Nephron progenitor cell (in vitro differentiated cells): ENCODE results near the gene DDX53.

Source experiments
- DNase-seq: peaks from one replicate; pipeline ENCODE4 v3.0.0; 2021
- H3K27ac Mint-ChIP-seq: 2 replicates; pipeline ENCODE4 v1.8.0; 2021; ENCODE audit warnings: mild to moderate bottlenecking, moderate library complexity, mixed read lengths
- H3K27me3 Mint-ChIP-seq: 2 replicates; pipeline ENCODE4 v1.8.0; 2021; ENCODE audit warnings: mild to moderate bottlenecking, low read depth, mixed read lengths; ENCODE audit not compliant: poor library complexity
- H3K36me3 Mint-ChIP-seq: 2 replicates; pipeline ENCODE4 v1.8.0; 2021; ENCODE audit warnings: low read depth, mixed read lengths
- H3K4me1 Mint-ChIP-seq: 2 replicates; pipeline ENCODE4 v1.8.0; 2021; ENCODE audit warnings: mixed read lengths
- H3K4me3 Mint-ChIP-seq: 2 replicates; pipeline ENCODE4 v1.8.0; 2021; ENCODE audit warnings: mild to moderate bottlenecking, moderate library complexity, mixed read lengths
- H3K9me3 Mint-ChIP-seq: 2 replicates; pipeline ENCODE4 v1.8.0; 2021; ENCODE audit warnings: mild to moderate bottlenecking, moderate library complexity, mixed read lengths
- TF ChIP-seq, protein P1 (sequence below): fragments of 200-600 bp; sonication (generic); IDR thresholded peaks from 2 replicates; pipeline ENCODE4 v1.5.0; 2021; ENCODE audit warnings: antibody characterized with exemption

The DDX53 gene

DNA sequence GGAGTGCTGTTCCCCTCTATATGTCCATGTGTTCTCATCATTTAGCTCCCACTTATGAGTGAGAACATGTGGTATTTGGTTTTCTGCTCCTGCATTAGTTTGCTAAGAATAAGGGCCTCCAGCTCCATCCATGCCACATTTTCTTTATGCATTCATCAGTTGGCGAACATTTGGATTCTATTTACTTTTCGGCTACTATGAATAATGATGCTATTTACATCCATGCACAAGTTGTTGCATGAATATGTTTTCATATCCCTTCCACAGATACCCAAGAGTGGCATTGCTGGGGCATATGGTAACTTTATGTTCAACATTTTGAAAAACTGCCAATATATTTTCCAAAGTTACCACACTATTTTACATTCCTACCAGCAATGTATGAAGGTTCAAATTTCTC, 13.8 kb upstream of the DDX53 start:
- DNase-seq, result no peak
- Mint-ChIP-seq H3K4me1 (no peaks in the 10 kb centered on the region), H3K4me3 (no peak overlapping the region), H3K9me3 (peaks cover 4% of the 10 kb centered on the region), H3K27me3 (peaks cover 3% of the 10 kb centered on the region), H3K27ac (no peak overlapping the region), H3K36me3 (no peaks in the 10 kb centered on the region)
- TF ChIP-seq, protein P1, sequence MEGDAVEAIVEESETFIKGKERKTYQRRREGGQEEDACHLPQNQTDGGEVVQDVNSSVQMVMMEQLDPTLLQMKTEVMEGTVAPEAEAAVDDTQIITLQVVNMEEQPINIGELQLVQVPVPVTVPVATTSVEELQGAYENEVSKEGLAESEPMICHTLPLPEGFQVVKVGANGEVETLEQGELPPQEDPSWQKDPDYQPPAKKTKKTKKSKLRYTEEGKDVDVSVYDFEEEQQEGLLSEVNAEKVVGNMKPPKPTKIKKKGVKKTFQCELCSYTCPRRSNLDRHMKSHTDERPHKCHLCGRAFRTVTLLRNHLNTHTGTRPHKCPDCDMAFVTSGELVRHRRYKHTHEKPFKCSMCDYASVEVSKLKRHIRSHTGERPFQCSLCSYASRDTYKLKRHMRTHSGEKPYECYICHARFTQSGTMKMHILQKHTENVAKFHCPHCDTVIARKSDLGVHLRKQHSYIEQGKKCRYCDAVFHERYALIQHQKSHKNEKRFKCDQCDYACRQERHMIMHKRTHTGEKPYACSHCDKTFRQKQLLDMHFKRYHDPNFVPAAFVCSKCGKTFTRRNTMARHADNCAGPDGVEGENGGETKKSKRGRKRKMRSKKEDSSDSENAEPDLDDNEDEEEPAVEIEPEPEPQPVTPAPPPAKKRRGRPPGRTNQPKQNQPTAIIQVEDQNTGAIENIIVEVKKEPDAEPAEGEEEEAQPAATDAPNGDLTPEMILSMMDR, result no peak

- no peak overlapping the region for H3K27ac Mint-ChIP-seq
- H3K36me3 Mint-ChIP-seq, result no peaks in the 10 kb centered on the region
- no peak overlapping the region for H3K4me3 Mint-ChIP-seq
- no peaks in the 10 kb centered on the region for H3K4me1 Mint-ChIP-seq
- no peak for DNase-seq
- H3K9me3 Mint-ChIP-seq, result peaks cover 4% of the 10 kb centered on the region
- H3K27me3 Mint-ChIP-seq, result peaks cover 3% of the 10 kb centered on the region
- TF ChIP-seq, protein P1, result no peak
Measured at GRCh38 chrX:22987452-22987851, 12.3 kb upstream of the DDX53 start.

DNA sequence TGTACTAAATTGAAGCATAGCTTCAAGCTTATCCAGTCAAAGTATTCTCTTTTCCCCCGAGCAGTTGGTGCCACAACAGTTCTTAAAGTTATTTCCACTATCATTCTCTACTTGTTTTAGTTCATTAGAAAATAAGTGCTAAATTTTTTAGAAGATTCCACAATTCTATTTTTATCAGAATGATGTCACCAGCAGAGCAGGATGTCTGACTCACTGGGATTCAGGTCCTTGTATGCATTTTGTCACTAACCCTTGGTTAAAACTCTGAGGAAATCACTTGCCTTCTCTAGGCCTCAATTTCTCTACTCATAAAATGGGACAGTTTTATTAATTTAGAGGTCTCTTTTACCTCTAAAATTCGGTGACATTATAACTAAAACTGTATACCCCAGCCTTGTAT, 3.4 kb downstream of the DDX53 start:
- DNase-seq, result no peak
- TF ChIP-seq, protein P1, result no peak
- Mint-ChIP-seq H3K27ac (no peak overlapping the region), H3K9me3 (peaks cover 13% of the 10 kb centered on the region), H3K4me1 (no peaks in the 10 kb centered on the region), H3K36me3 (no peaks in the 10 kb centered on the region), H3K4me3 (no peak overlapping the region), H3K27me3 (peaks cover 4% of the 10 kb centered on the region)

GRCh38 chrX:23008431-23009099, 8.8 kb downstream of the DDX53 start:
- TF ChIP-seq, protein P1, result peak; percentile 45
- H3K36me3 Mint-ChIP-seq, result no peaks in the 10 kb centered on the region
- no peak for DNase-seq
- no peaks in the 10 kb centered on the region for H3K4me1 Mint-ChIP-seq
- H3K27ac Mint-ChIP-seq, result no peak overlapping the region
- H3K27me3 Mint-ChIP-seq, result no peaks in the 10 kb centered on the region
- H3K4me3 Mint-ChIP-seq, result no peak overlapping the region
- peaks cover 16% of the 10 kb centered on the region for H3K9me3 Mint-ChIP-seq

DNA sequence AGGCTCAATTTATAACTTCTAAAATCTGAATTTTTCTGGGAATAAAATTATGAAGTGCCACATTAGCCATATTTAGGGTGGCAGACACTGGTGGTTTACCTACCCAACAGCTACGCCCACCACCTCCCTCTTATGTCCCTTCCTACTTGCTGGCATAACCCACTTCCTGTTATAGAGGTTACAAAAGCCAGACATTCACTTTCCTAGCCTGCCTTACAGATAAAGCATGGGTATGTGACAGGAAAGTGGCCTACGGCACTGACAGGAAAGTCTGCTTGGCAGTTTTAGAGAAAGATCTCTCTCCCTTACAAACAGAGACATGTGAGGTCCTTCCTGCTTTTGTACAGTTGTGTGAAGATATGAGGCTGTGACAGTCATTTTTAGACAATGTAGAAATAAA, 12.4 kb downstream of the DDX53 start:
- no peaks in the 10 kb centered on the region for H3K4me1 Mint-ChIP-seq
- H3K9me3 Mint-ChIP-seq, result peaks cover 12% of the 10 kb centered on the region
- TF ChIP-seq, protein P1, result no peak
- no peak for DNase-seq
- H3K27me3 Mint-ChIP-seq, result no peaks in the 10 kb centered on the region
- no peak overlapping the region for H3K27ac Mint-ChIP-seq
- H3K4me3 Mint-ChIP-seq, result no peak overlapping the region
- no peaks in the 10 kb centered on the region for H3K36me3 Mint-ChIP-seq

DNA sequence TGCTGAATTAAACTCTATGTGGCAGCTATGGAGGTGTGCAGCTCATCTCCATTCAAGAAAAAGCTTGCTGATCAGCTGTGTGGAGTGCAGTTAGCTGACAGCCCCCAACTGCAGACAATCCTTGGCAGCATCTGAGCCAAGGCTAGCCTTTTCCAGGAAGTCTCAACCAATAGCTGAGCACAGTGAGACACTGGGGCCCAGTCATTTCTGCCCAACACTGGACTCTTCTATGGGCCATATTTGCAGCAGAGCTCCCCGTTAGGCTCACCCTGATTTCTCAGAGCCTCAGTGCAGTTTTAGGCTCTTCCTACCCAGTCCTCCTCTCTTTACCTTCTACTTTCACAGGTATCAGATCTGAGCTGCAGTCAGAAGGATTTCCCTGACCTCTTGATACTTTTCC, 12.9 kb downstream of the DDX53 start:
- no peak for DNase-seq
- H3K27ac Mint-ChIP-seq, result no peak overlapping the region
- no peaks in the 10 kb centered on the region for H3K27me3 Mint-ChIP-seq
- no peaks in the 10 kb centered on the region for H3K36me3 Mint-ChIP-seq
- no peaks in the 10 kb centered on the region for H3K4me1 Mint-ChIP-seq
- TF ChIP-seq, protein P1, result no peak
- H3K9me3 Mint-ChIP-seq, result peaks cover 7% of the 10 kb centered on the region
- H3K4me3 Mint-ChIP-seq, result no peak overlapping the region
